ENCODE data around the gene HADHB. TPM values are rescaled to one million over a fixed set of nuclear protein-coding genes. Genes with fewer than 3 reads are reported as not detected.

HADHB gene
- total and polyA plus RNA-seq, 2 donors (not counting 1 experiment from before 2014, with no cell fraction given), result 130 to 151 TPM

GRCh38 chr2:26313446-26313845, 68.7 kb downstream of the HADHB start:
- Histone ChIP-seq H3K4me1 (ENCODE audit: control insufficient read depth, extremely low read depth, insufficient read depth, low read length) (no peaks in the 10 kb centered on the region), H3K4me3 (replicated peaks in 1 of 4; ENCODE audit: control extremely low read depth in 1 of 4, insufficient read depth in 1 of 4, low read depth in 3 of 4, low read length in 4 of 4) (no peak overlapping the region), H3K4me2 (ENCODE audit: extremely low read depth, insufficient read depth, low read length) (no peak overlapping the region), H3K27ac (ENCODE audit: insufficient read depth, low read length) (no peak overlapping the region), H3K9ac (ENCODE audit: insufficient read depth, low read length) (no peak overlapping the region), H3K36me3 (ENCODE audit: control insufficient read depth, insufficient read depth, low read length) (no peaks in the 10 kb centered on the region), H3K27me3 (ENCODE audit: control insufficient read depth, insufficient read depth, low read length) (peaks cover 14% of the 10 kb centered on the region), H4K20me1 (ENCODE audit: control insufficient read depth, extremely low read depth, insufficient read depth, low read length) (no peaks in the 10 kb centered on the region), H2AFZ (ENCODE audit: low read length) (no peak overlapping the region), H3K79me2 (ENCODE audit: control insufficient read depth, insufficient read depth, low read length) (no peaks in the 10 kb centered on the region), H3K9me3 (ENCODE audit: control insufficient read depth, insufficient read depth, low read depth, low read length) (no peaks in the 10 kb centered on the region)
- TF ChIP-seq EZH2 (IDR thresholded peaks at IDR 0.05; ENCODE audit: low read length, missing control alignments), result no peak
- no peak for TF ChIP-seq CTCF (conservative IDR thresholded peaks at IDR 0.05 in 1 of 2, IDR thresholded peaks at IDR 0.05 in 1 of 2; ENCODE audit: low read depth in 1 of 2, low read length in 2 of 2)
- DNase-seq (ENCODE audit: low read depth in 2 of 2), result no peak

GRCh38 chr2:26314243-26314642, 69.5 kb downstream of the HADHB start:
- no peak for DNase-seq (ENCODE audit: low read depth in 2 of 2)
- Histone ChIP-seq H3K27ac (ENCODE audit: insufficient read depth, low read length) (no peak overlapping the region), H3K4me3 (replicated peaks in 1 of 4; ENCODE audit: control extremely low read depth in 1 of 4, insufficient read depth in 1 of 4, low read depth in 3 of 4, low read length in 4 of 4) (no peak overlapping the region), H3K27me3 (ENCODE audit: control insufficient read depth, insufficient read depth, low read length) (peaks cover 14% of the 10 kb centered on the region), H3K79me2 (ENCODE audit: control insufficient read depth, insufficient read depth, low read length) (no peaks in the 10 kb centered on the region), H3K36me3 (ENCODE audit: control insufficient read depth, insufficient read depth, low read length) (no peaks in the 10 kb centered on the region), H3K9me3 (ENCODE audit: control insufficient read depth, insufficient read depth, low read depth, low read length) (no peaks in the 10 kb centered on the region), H3K4me1 (ENCODE audit: control insufficient read depth, extremely low read depth, insufficient read depth, low read length) (no peaks in the 10 kb centered on the region), H2AFZ (ENCODE audit: low read length) (no peak overlapping the region), H4K20me1 (ENCODE audit: control insufficient read depth, extremely low read depth, insufficient read depth, low read length) (no peaks in the 10 kb centered on the region), H3K4me2 (ENCODE audit: extremely low read depth, insufficient read depth, low read length) (no peak overlapping the region), H3K9ac (ENCODE audit: insufficient read depth, low read length) (no peak overlapping the region)
- TF ChIP-seq CTCF (conservative IDR thresholded peaks at IDR 0.05 in 1 of 2, IDR thresholded peaks at IDR 0.05 in 1 of 2; ENCODE audit: low read depth in 1 of 2, low read length in 2 of 2) (peak in 1 of 2 donors; percentile 3), EZH2 (IDR thresholded peaks at IDR 0.05; ENCODE audit: low read length, missing control alignments) (no peak)

GRCh38 chr2:26316041-26316440, 71.3 kb downstream of the HADHB start:
- Histone ChIP-seq H3K4me1 (ENCODE audit: control insufficient read depth, extremely low read depth, insufficient read depth, low read length) (no peaks in the 10 kb centered on the region), H2AFZ (ENCODE audit: low read length) (no peak overlapping the region), H3K9me3 (ENCODE audit: control insufficient read depth, insufficient read depth, low read depth, low read length) (no peaks in the 10 kb centered on the region), H3K4me2 (ENCODE audit: extremely low read depth, insufficient read depth, low read length) (no peak overlapping the region), H3K27me3 (ENCODE audit: control insufficient read depth, insufficient read depth, low read length) (peaks cover 14% of the 10 kb centered on the region), H3K79me2 (ENCODE audit: control insufficient read depth, insufficient read depth, low read length) (no peaks in the 10 kb centered on the region), H3K36me3 (ENCODE audit: control insufficient read depth, insufficient read depth, low read length) (no peaks in the 10 kb centered on the region), H3K4me3 (replicated peaks in 1 of 4; ENCODE audit: control extremely low read depth in 1 of 4, insufficient read depth in 1 of 4, low read depth in 3 of 4, low read length in 4 of 4) (no peak overlapping the region), H3K9ac (ENCODE audit: insufficient read depth, low read length) (no peak overlapping the region), H3K27ac (ENCODE audit: insufficient read depth, low read length) (no peak overlapping the region), H4K20me1 (ENCODE audit: control insufficient read depth, extremely low read depth, insufficient read depth, low read length) (no peaks in the 10 kb centered on the region)
- no peak for TF ChIP-seq EZH2 (IDR thresholded peaks at IDR 0.05; ENCODE audit: low read length, missing control alignments)
- peak in 1 of 2 donors; percentile 21 for TF ChIP-seq CTCF (conservative IDR thresholded peaks at IDR 0.05 in 1 of 2, IDR thresholded peaks at IDR 0.05 in 1 of 2; ENCODE audit: low read depth in 1 of 2, low read length in 2 of 2)
- no peak for DNase-seq (ENCODE audit: low read depth in 2 of 2)

Measured in fibroblast of lung (primary cell).